GM20431 (cell line): ENCODE data around the gene ZNF354B.
"Not testable (repeated sequence)": the region's sequence is repeated elsewhere in the genome, so short reads cannot be mapped to it uniquely, and the experiment has no call there.

Experiments
- in situ Hi-C: fragments of 300-500 bp; cut with MseI, MboI; formaldehyde crosslinking; loops from one replicate; pipeline ENCODE4 v1.15.0; 2020; ENCODE audit warnings: low sequenced_read_pairs; ENCODE audit not compliant: unreplicated experiment

The ZNF354B gene

GRCh38 chr5:178859625-178860521 is at the start of gene ZNF354B:
Gene ZNF354B, plus strand, starts transcription at chr5:178859953. Its CDS starts 1,095 bp downstream, at chr5:178861048.
- in situ Hi-C loops: no loop called here

DNA sequence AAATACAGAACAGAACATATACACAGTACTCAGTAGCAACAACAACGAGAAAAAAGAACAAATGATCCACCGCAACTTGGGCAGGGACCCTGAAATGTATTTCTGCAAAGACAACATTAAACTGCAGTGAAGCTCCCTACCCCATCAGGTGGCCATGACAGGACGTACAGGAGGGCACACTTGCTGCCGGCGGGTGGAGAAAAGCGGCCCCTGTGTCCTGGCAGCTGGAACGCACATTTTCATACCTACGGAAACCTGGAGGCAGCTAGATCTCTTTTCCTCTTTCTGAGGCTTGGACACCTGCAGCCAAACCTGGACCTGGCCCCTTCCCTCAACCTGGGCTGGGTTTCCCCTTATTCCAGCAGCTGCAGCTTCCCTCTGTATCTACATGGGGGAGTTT is 42.2 kb upstream of the ZNF354B start:
- in situ Hi-C loops: no loop called here

GRCh38 chr5:178818094-178818493 is 41.7 kb upstream of the ZNF354B start:
- in situ Hi-C loops: no loop called here

GRCh38 chr5:178820001-178820400 is 39.8 kb upstream of the ZNF354B start:
- in situ Hi-C loops: no loop called here

GRCh38 chr5:178825444-178825843 is 34.3 kb upstream of the ZNF354B start:
- in situ Hi-C loops: no loop called here

GRCh38 chr5:178826216-178826615 is 33.5 kb upstream of the ZNF354B start:
- in situ Hi-C loops: no loop called here

DNA sequence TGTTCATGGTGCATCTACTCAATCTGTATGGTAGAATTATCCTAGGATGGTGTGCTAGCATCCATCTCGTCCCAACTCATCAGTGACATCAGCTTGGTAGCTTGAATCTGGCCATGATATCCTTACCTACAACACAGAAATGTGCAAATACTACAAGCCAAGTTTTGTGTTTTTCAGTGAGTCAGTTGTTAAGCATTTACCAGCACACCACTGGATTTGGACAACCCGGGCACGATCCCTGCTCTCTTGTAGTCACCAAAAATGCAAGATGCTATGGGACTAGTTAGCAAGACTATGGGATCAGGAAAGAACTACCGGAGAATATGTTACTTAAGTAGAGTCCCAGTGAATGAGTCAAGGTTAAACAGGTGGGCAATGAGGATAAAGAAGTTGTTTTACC is 32.1 kb upstream of the ZNF354B start:
- in situ Hi-C loops: no loop called here

GRCh38 chr5:178831049-178831448 is 28.7 kb upstream of the ZNF354B start:
- in situ Hi-C loops: no loop called here

GRCh38 chr5:178832618-178833201 is 27.0 kb upstream of the ZNF354B start:
- in situ Hi-C loops: no loop called here

GRCh38 chr5:178836628-178837027 is 23.1 kb upstream of the ZNF354B start:
- in situ Hi-C loops: no loop called here

- in situ Hi-C loops: not testable (repeated sequence)
These were observed 20.9 kb upstream of the ZNF354B start for GRCh38 chr5:178838695-178839318.

DNA sequence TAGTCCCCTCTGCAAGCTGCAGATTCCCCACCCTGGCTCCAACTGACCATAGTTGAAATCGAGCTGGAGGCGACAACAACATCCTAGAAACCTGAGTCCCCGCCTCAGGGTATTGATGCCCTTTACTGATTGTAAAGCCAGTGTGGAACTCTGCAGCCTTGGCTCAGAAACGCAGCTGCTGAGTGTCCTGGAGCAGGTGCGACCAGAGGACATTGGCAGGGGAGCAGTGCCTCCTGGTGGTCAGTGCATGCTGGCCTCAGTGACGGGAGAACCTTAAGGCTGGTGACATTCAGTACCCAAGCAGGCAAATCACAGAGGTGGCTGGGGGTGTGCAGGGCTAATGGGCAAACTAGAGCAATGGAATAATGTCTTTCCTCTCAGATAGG is 20.4 kb upstream of the ZNF354B start:
- in situ Hi-C loops: no loop called here

- in situ Hi-C loops: not testable (repeated sequence)
These were observed 19.4 kb upstream of the ZNF354B start for GRCh38 chr5:178840399-178840798.

DNA sequence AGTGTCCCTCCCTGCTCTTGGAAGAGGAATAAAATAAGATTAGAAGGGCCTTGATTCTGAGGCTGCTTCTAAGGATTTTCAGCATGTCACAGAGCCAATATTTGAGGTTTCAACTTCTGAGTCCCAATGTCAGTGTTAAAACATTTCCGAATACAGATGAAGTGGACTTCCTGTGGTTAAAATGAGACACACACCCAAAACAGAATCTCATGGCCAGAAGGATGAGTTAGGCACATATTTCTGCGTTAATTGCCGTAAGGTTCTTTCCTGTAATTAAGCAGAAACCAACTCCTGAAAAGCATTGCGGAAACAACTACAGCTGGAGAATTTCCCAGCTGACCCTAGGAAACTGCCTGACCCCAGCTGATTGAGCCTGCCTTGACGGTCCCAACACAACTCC is 10.4 kb upstream of the ZNF354B start:
- in situ Hi-C loops: no loop called here

GRCh38 chr5:178851951-178852350 is 7.8 kb upstream of the ZNF354B start:
- in situ Hi-C loops: no loop called here

DNA sequence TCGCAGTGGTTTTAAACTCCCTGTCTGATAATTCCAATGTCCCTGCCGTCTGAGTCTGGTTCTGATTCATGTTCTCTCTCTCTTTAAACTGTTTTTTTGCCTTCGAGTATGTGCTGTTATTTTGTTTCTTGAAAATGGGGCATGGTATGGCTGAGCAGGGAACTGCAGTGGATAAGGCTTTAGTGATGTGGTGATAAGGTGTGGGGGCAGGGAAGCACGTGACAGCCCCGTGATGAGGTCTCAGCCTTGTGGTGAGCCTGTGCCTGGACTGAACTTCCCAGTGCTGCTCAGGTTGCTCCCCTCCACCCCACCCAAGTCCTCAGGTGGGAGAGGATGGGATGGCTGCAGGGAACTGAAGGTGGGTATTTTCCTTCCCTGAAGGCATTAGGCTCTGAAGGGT is 5.5 kb upstream of the ZNF354B start:
- in situ Hi-C loops: no loop called here

DNA sequence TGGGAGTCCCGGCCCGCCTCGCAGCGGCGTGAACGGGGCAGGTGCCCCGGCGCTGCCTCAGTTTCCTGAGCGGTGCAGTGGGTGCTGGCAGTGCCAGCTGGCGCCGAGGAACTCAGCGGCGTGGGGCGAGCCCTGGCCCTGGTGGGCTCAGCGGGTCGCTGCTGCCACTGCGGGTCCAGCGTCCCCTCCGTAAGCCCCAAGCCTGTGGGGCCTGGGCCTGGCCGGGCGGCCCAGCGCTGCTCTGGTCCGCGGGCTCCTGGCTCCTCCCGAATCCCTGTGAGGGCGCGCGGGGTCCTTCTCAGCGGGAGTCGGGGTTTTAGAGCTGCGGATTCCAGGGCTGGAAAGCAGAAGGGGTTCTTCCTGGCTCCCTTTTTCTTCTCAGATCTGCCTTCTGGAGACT is 862 bp downstream of the ZNF354B start:
- in situ Hi-C loops: not testable (repeated sequence)

DNA sequence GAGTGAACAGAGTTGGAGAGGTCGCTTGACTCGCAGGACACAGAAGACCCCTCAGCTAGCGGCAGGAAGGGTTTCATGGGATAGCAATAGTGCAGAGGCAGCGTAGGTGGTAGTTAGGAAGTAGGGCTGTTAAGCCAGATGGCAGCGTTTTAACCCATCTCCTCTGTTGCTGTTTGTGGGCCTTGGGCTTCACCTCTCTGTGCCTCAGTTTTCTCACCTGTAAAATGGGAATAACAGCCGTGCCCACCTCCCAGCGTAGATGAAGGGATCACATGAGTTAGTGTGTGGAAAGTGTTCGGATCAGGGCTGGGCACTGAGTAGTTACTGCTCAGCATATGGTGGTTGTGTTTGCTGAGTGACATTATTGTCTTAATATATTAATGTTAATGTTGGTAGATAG is 1.9 kb downstream of the ZNF354B start:
- in situ Hi-C loops: no loop called here

GRCh38 chr5:178866946-178867345 is 7.2 kb downstream of the ZNF354B start:
- in situ Hi-C loops: no loop called here

- in situ Hi-C loops: no loop called here
These were observed 9.8 kb downstream of the ZNF354B start for GRCh38 chr5:178869577-178869976.

DNA sequence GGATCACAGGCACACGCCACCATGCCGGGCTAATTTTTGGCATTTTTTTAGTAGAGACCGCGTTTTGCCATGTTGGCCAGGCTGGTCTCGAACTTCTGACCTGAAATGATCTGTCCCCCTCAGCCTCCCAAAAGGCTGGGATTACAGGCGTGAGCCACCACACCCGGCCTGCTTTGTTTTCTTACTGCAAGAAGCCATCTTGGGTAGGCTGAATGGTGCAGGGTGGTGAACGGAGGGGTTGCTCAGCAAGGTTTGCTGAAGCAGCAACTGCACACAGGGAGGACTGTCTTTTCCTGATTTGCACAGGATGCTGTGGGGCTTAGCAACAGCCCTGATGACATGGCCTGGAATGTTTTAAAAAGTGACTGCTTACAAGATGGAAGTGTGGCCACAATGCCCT is 10.7 kb downstream of the ZNF354B start:
- in situ Hi-C loops: no loop called here
